NB4 (cell line): ENCODE data around the gene C1QB.
A peak's percentile ranks its signal among the peaks of the same experiment; 100 is the strongest.

Experiments
- DNase-seq: peaks from one replicate; pipeline ENCODE4 v3.0.0; 2010; ENCODE audit warnings: low read depth
- H3K4me3 ChIP-seq: one replicate; pipeline ENCODE4 v1.5.1; 2011; ENCODE audit warnings: mild to moderate bottlenecking, low read depth, low read length, moderate library complexity
- CTCF ChIP-seq: IDR thresholded peaks from one replicate; pipeline ENCODE4 v1.5.1; 2012; ENCODE audit warnings: low read depth, low read length
- MAX ChIP-seq: IDR thresholded peaks from 2 replicates; pipeline ENCODE4 v1.6.1; 2011; ENCODE audit warnings: low read depth, low read length
- MYC ChIP-seq: IDR thresholded peaks from 2 replicates; pipeline ENCODE4 v1.6.1; 2011; ENCODE audit warnings: low read depth, low read length
- POLR2A ChIP-seq: IDR thresholded peaks from 2 replicates; pipeline ENCODE4 v1.6.1; 2011; ENCODE audit warnings: mild to moderate bottlenecking; ENCODE audit not compliant: insufficient read length; ENCODE audit errors: extremely low read depth

C1QB gene

GRCh38 chr1:22628698-22629444, 24.2 kb upstream of the C1QB start:
- no peak overlapping the region for H3K4me3 ChIP-seq
- TF ChIP-seq POLR2A: no peak
- no peak for TF ChIP-seq MAX
- TF ChIP-seq CTCF: no peak
- DNase-seq: no peak

GRCh38 chr1:22629886-22630285, 23.1 kb upstream of the C1QB start:
- DNase-seq: no peak
- H3K4me3 ChIP-seq: no peak overlapping the region
- TF ChIP-seq CTCF: no peak
- no peak for TF ChIP-seq MYC
- TF ChIP-seq POLR2A: no peak
- no peak for TF ChIP-seq MAX

- TF ChIP-seq POLR2A: no peak
- no peak for TF ChIP-seq CTCF
- no peak for TF ChIP-seq MYC
- no peak for TF ChIP-seq MAX
- no peak for DNase-seq
- no peak overlapping the region for H3K4me3 ChIP-seq
These were observed 19.2 kb upstream of the C1QB start for GRCh38 chr1:22633697-22634463.

GRCh38 chr1:22635436-22635835, 17.6 kb upstream of the C1QB start:
- no peak overlapping the region for H3K4me3 ChIP-seq
- TF ChIP-seq MAX (no peak), MYC (no peak), POLR2A (no peak), CTCF (no peak)
- no peak for DNase-seq

GRCh38 chr1:22636353-22636752, 16.7 kb upstream of the C1QB start, which contains the start of gene C1QA:
C1QA (plus strand) TSS chr1:22636628; CDS start chr1:22637617, 989 bp downstream.
- DNase-seq: peak; percentile 54
- TF ChIP-seq POLR2A (no peak), MAX (no peak), MYC (no peak), CTCF (no peak)
- no peak within 1 kb of the TSS for H3K4me3 ChIP-seq
